Measurements from ENCODE around the gene ANO5.

Gene ANO5

DNA sequence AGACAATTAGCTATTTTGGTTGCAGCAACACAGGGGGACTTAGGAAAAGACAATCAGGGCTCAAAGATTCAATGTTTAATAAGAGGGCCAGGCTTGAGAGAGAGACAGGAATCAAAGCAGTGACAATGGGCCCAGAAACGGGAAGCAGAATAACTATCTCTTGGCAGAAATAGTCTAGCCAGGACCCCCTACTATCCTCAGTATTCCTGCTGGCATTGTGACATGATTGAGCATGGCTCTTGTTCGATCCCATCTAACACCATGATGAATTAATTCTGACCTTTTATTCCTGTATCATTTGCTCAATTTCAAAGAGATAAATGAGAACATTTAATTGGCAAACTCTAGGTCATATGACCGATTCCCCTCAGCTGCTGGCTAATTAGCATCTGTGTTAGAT is 12.8 kb upstream of the ANO5 start:
- TF ChIP-seq, protein P1, sequence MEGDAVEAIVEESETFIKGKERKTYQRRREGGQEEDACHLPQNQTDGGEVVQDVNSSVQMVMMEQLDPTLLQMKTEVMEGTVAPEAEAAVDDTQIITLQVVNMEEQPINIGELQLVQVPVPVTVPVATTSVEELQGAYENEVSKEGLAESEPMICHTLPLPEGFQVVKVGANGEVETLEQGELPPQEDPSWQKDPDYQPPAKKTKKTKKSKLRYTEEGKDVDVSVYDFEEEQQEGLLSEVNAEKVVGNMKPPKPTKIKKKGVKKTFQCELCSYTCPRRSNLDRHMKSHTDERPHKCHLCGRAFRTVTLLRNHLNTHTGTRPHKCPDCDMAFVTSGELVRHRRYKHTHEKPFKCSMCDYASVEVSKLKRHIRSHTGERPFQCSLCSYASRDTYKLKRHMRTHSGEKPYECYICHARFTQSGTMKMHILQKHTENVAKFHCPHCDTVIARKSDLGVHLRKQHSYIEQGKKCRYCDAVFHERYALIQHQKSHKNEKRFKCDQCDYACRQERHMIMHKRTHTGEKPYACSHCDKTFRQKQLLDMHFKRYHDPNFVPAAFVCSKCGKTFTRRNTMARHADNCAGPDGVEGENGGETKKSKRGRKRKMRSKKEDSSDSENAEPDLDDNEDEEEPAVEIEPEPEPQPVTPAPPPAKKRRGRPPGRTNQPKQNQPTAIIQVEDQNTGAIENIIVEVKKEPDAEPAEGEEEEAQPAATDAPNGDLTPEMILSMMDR (IDR thresholded peaks at IDR 0.05; ENCODE audit: control insufficient read depth, insufficient read depth, low read depth, low read length, missing control alignments), result no peak
- H3K4me3 ChIP-seq (ENCODE audit: control insufficient read depth, low read depth, low read length), result no peak overlapping the region

DNA sequence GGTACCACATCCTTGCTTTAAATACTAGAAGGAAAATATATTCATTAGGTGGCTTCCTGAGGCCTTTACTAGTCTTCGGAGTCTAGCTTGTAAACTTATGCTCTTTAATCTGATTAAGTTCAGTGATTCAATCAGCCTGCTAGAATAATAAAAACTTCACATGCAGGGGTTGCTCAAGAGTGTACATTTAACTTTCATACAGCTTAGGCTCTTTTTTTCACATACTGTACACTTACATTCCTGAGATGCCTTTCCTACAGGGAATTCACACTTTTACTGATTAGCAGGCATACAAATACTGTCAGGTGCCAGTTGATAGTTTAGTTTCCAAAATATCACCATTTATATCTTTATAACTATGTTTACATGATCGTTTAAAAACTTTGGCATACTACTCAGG is 3.2 kb upstream of the ANO5 start:
- H3K4me3 ChIP-seq (ENCODE audit: control insufficient read depth, low read depth, low read length), result no peak overlapping the region
- TF ChIP-seq, protein P1 (IDR thresholded peaks at IDR 0.05; ENCODE audit: control insufficient read depth, insufficient read depth, low read depth, low read length, missing control alignments), result no peak
- no peak for DNase-seq (ENCODE audit: low read depth)

More for the DNA sequence above, 12.8 kb upstream of the ANO5 start:
- no peak for DNase-seq (ENCODE audit: low read depth)

DNA sequence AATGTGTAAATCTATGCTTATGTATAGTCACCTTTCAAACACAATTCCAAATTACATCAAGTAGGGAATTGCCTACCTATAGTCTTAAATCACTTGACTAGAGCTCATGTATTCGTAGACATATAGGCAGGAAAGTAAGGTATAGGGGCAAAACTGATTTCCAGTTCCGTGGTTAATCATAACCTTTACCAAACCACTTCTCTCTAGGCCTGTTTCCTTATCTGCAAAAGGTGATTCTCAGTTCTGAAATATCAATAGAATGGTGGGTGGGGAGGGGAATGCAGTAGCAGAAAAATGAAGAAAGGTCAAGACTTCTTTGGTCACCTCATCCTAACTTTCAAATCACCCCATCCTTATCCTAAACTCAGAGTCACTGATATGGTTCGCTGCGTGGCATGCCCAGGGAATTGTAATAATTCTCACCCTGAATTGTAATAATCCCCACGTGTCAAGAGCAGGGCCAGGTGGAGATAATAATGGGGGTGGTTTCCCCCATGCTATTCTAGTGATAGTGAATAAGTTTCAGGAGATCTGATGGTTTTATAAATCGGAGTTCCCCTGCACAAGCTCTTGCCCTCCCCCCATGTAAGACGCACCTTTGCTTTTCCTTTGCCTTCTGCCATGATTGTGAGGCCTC is 1.9 kb upstream of the ANO5 start:
- no peak for DNase-seq (ENCODE audit: low read depth)
- H3K4me3 ChIP-seq (ENCODE audit: control insufficient read depth, low read depth, low read length), result no peak overlapping the region
- TF ChIP-seq, protein P1 (IDR thresholded peaks at IDR 0.05; ENCODE audit: control insufficient read depth, insufficient read depth, low read depth, low read length, missing control alignments), result no peak

DNA sequence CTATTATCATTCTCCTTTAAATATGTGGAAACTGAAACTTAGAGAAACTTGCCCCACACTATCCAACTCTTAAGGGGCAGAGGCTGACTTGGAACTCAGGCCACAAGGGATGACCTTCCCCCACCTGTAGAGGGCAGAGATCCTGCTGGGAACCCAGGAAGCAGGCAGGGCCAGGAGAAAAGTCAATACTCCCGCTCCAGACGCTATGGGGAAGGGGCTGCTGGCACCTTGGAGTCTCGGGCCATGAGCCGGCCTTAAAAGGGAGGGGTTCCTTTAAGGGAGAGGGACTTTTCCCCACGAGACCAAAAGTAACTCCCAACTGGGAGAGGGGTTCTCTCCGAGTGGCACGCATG is 620 bp upstream of the ANO5 start:
- H3K4me3 ChIP-seq (ENCODE audit: control insufficient read depth, low read depth, low read length), result no peak overlapping the region
- no peak for DNase-seq (ENCODE audit: low read depth)
- TF ChIP-seq, protein P1 (IDR thresholded peaks at IDR 0.05; ENCODE audit: control insufficient read depth, insufficient read depth, low read depth, low read length, missing control alignments), result no peak

DNA sequence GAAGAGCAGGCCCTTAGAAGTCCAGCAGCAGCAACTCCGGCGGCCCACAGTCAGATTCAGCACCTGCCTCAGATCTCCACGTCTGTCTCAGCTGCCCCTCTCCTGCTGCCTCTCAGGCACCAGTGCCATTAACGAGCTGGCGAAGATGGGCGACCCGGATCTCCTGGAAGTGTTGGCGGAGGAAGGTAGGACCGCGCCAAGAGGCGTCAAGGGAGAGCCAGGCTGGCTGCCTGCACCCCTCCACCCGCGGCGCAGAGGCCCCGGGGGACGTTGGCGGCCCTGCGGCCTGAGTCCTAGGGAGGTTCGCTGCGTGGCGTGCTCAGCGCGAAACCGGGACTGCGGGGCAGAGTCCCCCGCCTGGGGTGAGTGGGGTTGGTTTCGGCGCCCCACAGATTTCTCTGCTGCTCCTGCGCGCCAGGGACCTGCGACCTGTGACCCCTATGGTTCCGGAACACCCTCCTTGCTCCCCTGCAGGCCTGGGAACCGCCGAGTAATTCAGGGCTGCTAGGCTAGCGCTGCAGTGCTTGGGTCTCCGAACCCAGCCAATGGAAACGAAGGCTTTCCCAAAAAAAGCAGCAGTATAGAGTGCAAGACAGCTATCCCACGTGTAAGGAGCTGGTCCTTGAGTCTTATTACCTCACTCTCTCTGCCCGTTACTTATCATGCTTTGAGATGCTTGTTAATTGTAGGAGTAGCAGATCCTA is 615 bp downstream of the ANO5 start:
- TF ChIP-seq, protein P1 (IDR thresholded peaks at IDR 0.05; ENCODE audit: control insufficient read depth, insufficient read depth, low read depth, low read length, missing control alignments), result no peak
- DNase-seq (ENCODE audit: low read depth), result no peak
- no peak overlapping the region for H3K4me3 ChIP-seq (ENCODE audit: control insufficient read depth, low read depth, low read length)

DNA sequence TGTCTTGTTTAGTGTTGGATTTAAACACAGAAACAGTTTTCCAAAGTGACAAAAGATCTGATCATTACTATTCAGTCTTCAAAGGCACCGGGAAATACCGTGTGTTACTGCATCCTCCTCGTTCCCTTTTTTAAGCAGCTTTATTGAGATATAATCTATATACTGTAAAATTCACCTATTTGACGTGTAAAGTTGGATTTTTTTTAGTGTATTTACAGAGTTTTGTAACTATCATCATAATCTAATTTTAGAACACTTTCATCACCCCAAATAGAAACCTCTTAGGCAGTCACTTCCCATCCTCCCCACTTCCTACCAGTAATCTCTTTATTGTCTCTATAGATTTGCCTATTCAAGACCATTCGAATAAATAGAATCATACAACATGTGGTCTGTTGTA is 1.4 kb downstream of the ANO5 start:
- H3K4me3 ChIP-seq (ENCODE audit: control insufficient read depth, low read depth, low read length), result no peak overlapping the region
- DNase-seq (ENCODE audit: low read depth), result no peak
- TF ChIP-seq, protein P1 (IDR thresholded peaks at IDR 0.05; ENCODE audit: control insufficient read depth, insufficient read depth, low read depth, low read length, missing control alignments), result no peak

All from AG09309 (cell line).